ENCODE results near the gene TAOK1. TPM values are rescaled to one million over a fixed set of nuclear protein-coding genes. Genes with fewer than 3 reads are reported as not detected.

The TAOK1 gene
- total and polyA plus RNA-seq, 2 experiments from 2014 or later: 5.2 to 46.1 TPM

DNA sequence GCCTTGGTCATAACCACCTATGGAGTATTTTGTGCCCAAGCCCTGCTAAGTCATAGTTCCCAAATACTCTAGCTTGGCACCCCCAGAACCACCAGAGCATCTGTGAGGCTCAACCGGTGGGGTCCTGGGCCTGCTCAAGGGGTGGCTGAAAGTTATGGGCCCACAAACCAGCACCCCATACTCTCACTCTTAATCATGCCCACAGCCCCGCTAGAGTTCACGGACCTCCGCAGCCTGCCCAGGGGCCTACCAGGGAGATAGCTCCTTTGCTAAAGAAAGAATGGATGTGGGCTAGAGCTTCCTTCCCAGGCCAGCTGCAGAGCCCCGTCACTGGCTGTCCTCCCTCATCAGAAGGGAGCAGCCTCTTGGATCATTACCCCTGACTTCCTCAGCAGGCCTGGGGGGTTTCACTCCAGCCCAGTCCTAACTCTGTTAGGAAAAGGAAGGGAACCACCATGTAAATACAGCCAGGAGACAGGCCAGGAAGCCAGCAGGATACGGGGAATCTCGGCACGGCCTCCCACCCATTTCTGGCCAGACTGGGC, 197.9 kb downstream of the TAOK1 start:
- Histone ChIP-seq H3K4me1 (ENCODE audit: insufficient read depth) (peaks cover 36% of the 10 kb centered on the region), H3K4me2 (peak overlapping the region; percentile 93), H3K9me2 (replicated peaks; ENCODE audit: insufficient read depth) (no peaks in the 10 kb centered on the region), H3K27ac (peak overlapping the region; percentile 71), H3K79me2 (peaks cover 55% of the 10 kb centered on the region), H3K4me3 (peak overlapping the region; percentile 45), H2AFZ (peak overlapping the region; percentile 9), H3K27me3 (no peaks in the 10 kb centered on the region), H3K36me3 (replicated peaks; ENCODE audit: insufficient read depth, low read depth) (no peaks in the 10 kb centered on the region), H4K20me1 (ENCODE audit: insufficient read depth, poor library complexity, severe bottlenecking) (peaks cover 43% of the 10 kb centered on the region), H3K9me3 (ENCODE audit: low read depth) (no peaks in the 10 kb centered on the region)
- no peak for DNase-seq (ENCODE audit: low spot score)
- TF ChIP-seq, protein P1, sequence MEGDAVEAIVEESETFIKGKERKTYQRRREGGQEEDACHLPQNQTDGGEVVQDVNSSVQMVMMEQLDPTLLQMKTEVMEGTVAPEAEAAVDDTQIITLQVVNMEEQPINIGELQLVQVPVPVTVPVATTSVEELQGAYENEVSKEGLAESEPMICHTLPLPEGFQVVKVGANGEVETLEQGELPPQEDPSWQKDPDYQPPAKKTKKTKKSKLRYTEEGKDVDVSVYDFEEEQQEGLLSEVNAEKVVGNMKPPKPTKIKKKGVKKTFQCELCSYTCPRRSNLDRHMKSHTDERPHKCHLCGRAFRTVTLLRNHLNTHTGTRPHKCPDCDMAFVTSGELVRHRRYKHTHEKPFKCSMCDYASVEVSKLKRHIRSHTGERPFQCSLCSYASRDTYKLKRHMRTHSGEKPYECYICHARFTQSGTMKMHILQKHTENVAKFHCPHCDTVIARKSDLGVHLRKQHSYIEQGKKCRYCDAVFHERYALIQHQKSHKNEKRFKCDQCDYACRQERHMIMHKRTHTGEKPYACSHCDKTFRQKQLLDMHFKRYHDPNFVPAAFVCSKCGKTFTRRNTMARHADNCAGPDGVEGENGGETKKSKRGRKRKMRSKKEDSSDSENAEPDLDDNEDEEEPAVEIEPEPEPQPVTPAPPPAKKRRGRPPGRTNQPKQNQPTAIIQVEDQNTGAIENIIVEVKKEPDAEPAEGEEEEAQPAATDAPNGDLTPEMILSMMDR (IDR thresholded peaks at IDR 0.05; ENCODE audit: poor library complexity): no peak
- 46% methylated on average over 8 of the region's 8 CpGs for WGBS (ENCODE audit: low lambda C conversion rate, missing lambda C conversion rate)

DNA sequence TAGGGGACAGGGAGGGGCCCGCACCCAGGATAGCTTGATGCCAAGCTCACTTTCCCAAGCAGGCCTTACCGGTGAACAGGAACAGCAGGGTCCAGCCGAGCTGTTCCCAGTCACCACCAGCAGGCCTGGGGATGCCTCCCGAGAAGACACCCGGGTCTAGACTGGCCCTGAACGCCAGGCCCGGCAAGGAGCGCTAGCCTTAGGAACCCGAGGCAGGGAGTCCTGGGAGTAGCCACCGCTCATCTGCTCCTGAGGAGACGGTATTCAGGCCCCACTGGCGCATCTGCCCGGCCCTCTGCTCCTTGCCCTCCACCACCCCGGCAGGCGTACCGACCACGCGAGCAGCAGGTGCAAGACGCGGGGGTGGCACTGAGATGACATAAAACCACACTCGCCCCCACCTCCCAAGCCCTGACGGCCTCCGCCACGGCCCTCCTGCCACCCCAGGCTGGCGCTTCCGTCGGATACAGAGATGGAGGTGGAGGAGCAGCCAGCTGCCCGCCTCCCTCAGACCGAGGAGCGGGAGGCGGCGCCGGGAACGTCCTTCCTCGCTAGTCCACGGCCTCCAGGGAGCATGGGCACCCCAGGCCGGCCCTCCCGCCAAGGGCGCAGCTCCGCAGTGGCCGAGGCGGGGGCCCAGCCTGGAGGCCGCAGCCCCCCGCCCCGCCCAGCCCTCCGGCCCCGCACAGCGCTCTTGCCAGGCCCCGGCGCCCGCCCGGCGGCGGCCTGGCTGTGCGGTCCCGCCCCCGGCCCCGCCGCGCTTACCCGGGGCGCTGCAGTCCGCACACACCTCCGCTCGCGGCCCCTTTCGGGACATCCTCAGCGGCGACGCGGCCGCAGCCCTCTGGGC, 198.6 kb downstream of the TAOK1 start:
- Histone ChIP-seq H3K79me2 (peaks cover 50% of the 10 kb centered on the region), H3K9me2 (replicated peaks; ENCODE audit: insufficient read depth) (no peaks in the 10 kb centered on the region), H2AFZ (peak overlapping the region; percentile 9), H3K27me3 (no peaks in the 10 kb centered on the region), H4K20me1 (ENCODE audit: insufficient read depth, poor library complexity, severe bottlenecking) (peaks cover 41% of the 10 kb centered on the region), H3K9me3 (ENCODE audit: low read depth) (no peaks in the 10 kb centered on the region), H3K27ac (peak overlapping the region; percentile 71), H3K4me3 (peak overlapping the region; percentile 45), H3K4me1 (ENCODE audit: insufficient read depth) (peaks cover 36% of the 10 kb centered on the region), H3K4me2 (peak overlapping the region; percentile 93), H3K36me3 (replicated peaks; ENCODE audit: insufficient read depth, low read depth) (no peaks in the 10 kb centered on the region)
- 3% methylated on average over 30 of the region's 72 CpGs for WGBS (ENCODE audit: low lambda C conversion rate, missing lambda C conversion rate)
- DNase-seq (ENCODE audit: low spot score): peak; percentile 67
- TF ChIP-seq EZH2phosphoT487 (IDR thresholded peaks at IDR 0.05; ENCODE audit: low read depth, severe bottlenecking, unreplicated experiment): no peak
- TF ChIP-seq EZH2 (IDR thresholded peaks at IDR 0.05; ENCODE audit: borderline replicate concordance): no peak
- TF ChIP-seq, protein P1 (IDR thresholded peaks at IDR 0.05; ENCODE audit: poor library complexity): no peak

DNA sequence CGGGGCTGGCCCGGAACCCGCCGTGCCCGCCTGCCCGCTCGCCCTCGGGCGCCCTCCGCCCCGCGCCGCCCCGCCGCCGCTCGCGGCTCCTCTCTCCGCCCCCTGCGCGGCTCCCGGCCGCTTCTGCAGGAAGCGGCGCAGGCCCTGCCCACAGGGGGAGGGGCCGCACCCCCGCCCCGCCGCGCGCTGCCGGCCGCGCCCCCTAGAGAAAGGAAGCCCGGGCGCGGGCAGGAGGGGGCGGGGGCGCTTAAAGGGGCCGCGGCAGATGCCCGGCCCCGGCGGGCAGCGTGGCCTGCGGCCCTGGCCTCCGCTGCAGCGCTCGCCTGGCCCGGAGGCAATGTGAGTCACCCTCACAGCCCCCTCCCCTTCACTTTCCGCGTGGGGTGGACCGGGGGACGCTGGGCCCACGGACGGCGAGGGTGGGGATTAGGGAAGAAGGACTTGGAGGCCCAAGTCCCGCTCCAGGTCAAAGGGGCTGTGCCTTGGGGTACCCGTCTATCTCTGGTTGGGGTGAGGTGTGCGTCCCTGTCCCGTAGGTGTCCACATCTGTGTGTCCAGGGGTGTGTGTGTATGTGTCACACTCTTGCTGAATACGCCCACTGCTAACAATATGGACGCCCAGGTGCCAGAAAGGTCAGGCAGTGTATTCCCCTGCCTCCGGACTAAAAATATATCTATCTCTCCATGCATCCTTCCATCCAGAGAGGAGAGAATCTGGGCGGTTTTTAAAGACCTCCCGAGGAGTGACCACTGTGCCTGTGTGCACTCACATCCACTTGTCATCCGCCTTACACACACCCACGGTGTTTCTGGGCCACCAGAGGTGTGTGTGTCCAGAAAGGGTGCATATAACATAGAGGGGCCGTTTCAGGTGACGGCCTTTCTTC, 199.6 kb downstream of the TAOK1 start, which contains the start of gene GIT1:
Gene GIT1 (minus strand): TSS at position 125 of the 887 bp plus-strand sequence. CDS start 270 bp downstream, outside the sequence.
- no peak for TF ChIP-seq EZH2phosphoT487 (IDR thresholded peaks at IDR 0.05; ENCODE audit: low read depth, severe bottlenecking, unreplicated experiment)
- TF ChIP-seq, protein P1 (IDR thresholded peaks at IDR 0.05; ENCODE audit: poor library complexity): no peak
- no peak for TF ChIP-seq EZH2 (IDR thresholded peaks at IDR 0.05; ENCODE audit: borderline replicate concordance)
- H4K20me1 ChIP-seq (ENCODE audit: insufficient read depth, poor library complexity, severe bottlenecking): peaks cover 31% of the 10 kb centered on the region
- H3K79me2 ChIP-seq: peaks cover 41% of the 10 kb centered on the region
- H3K27ac ChIP-seq: peak within 1 kb of the TSS; percentile 71
- H2AFZ ChIP-seq: peak within 1 kb of the TSS; percentile 91
- peak within 1 kb of the TSS; percentile 57 for H3K4me3 ChIP-seq
- H3K4me1 ChIP-seq (ENCODE audit: insufficient read depth): peaks cover 42% of the 10 kb centered on the region
- peak within 1 kb of the TSS; percentile 95 for H3K4me2 ChIP-seq
- H3K36me3 ChIP-seq (replicated peaks; ENCODE audit: insufficient read depth, low read depth): no peaks in the 10 kb centered on the region
- no peaks in the 10 kb centered on the region for H3K9me2 ChIP-seq (replicated peaks; ENCODE audit: insufficient read depth)
- H3K27me3 ChIP-seq: no peaks in the 10 kb centered on the region
- DNase-seq (ENCODE audit: low spot score): peak; percentile 96
- 20% methylated on average over 34 of the region's 70 CpGs for WGBS (ENCODE audit: low lambda C conversion rate, missing lambda C conversion rate)
- no peaks in the 10 kb centered on the region for H3K9me3 ChIP-seq (ENCODE audit: low read depth)

Data from hepatocyte (in vitro differentiated cells).